Caco-2 (cell line): ENCODE measurements around the gene GIMAP2. TPM values are rescaled to one million over a fixed set of nuclear protein-coding genes. Genes with fewer than 3 reads are reported as not detected.

ENCODE experiments used
- BruUV-seq: library from RNA; stranded (reverse); fragments of 400-500 nt; replicated peaks from 2 replicates; lab custom pipeline; 2021; lab: Mats Ljungman, UMichigan
- CTCF ChIA-PET: fragments of 300-600 bp; sonication (Branson Sonifier 250); formaldehyde crosslinking; loops from one replicate; lab custom pipeline; 2022; ENCODE audit warnings: antibody characterized with exemption; lab: Charles Lee
- POLR2A ChIA-PET: fragments of 300-600 bp; sonication (Branson Sonifier 250); formaldehyde crosslinking; loops from one replicate; lab custom pipeline; 2022; ENCODE audit warnings: antibody characterized with exemption; lab: Charles Lee
- DNase-seq, 2 experiments: peaks; one replicate each; pipeline versions ENCODE4 v3.0.0 to v3.0.0-alpha.2; 2020 to 2022
- H3K27me3 ChIP-seq: replicated peaks from 2 replicates; pipeline ENCODE4 v1.6.0; 2011; ENCODE audit warnings: low read length; ENCODE audit not compliant: control insufficient read depth, insufficient read depth
- H3K36me3 ChIP-seq: 2 replicates; pipeline ENCODE4 v1.5.1; 2011; ENCODE audit warnings: low read length; ENCODE audit not compliant: control insufficient read depth, insufficient read depth
- H3K4me1 ChIP-seq: fragments of 250-450 bp; sonication (Bioruptor Pico); 2 replicates; pipeline ENCODE4 v1.5.1; 2020; ENCODE audit warnings: mild to moderate bottlenecking
- H3K4me3 ChIP-seq: 2 replicates; pipeline ENCODE4 v1.5.1; 2011; ENCODE audit warnings: low read depth, mild to moderate bottlenecking, control low read depth, low read length
- H3K9me3 ChIP-seq: fragments of 250-450 bp; sonication (Bioruptor Pico); 2 replicates; pipeline ENCODE4 v1.5.1; 2020; ENCODE audit warnings: mild to moderate bottlenecking, moderate library complexity
- H3K27ac Mint-ChIP-seq: one replicate; pipeline ENCODE4 v1.8.0; 2022; ENCODE audit warnings: mixed read lengths; ENCODE audit not compliant: unreplicated experiment
- H3K27me3 Mint-ChIP-seq: one replicate; pipeline ENCODE4 v1.8.0; 2022; ENCODE audit warnings: mixed read lengths; ENCODE audit not compliant: insufficient read depth, unreplicated experiment
- H3K36me3 Mint-ChIP-seq: one replicate; pipeline ENCODE4 v1.8.0; 2022; ENCODE audit warnings: mild to moderate bottlenecking, mixed read lengths; ENCODE audit not compliant: insufficient read depth, unreplicated experiment
- H3K4me1 Mint-ChIP-seq: one replicate; pipeline ENCODE4 v1.8.0; 2022; ENCODE audit warnings: low read depth, mixed read lengths; ENCODE audit not compliant: unreplicated experiment
- H3K4me3 Mint-ChIP-seq: one replicate; pipeline ENCODE4 v1.8.0; 2022; ENCODE audit warnings: mild to moderate bottlenecking, moderate library complexity, mixed read lengths; ENCODE audit not compliant: unreplicated experiment
- H3K9me3 Mint-ChIP-seq: one replicate; pipeline ENCODE4 v1.8.0; 2022; ENCODE audit warnings: mixed read lengths; ENCODE audit not compliant: unreplicated experiment
- CTCF ChIP-seq, 2 experiments: fragments of 200-600 bp in 1 of 2; IDR thresholded peaks; 1 replicate in 1 of 2; 2 replicates in 1 of 2; pipeline versions ENCODE4 v1.5.1 to v1.8.0; 2011 to 2022; ENCODE audit warnings: antibody characterized with exemption in 1 of 2, control low read depth in 1 of 2, inconsistent platforms in 1 of 2, low read depth in 1 of 2, low read length in 1 of 2, mild to moderate bottlenecking in 1 of 2, moderate library complexity in 1 of 2; ENCODE audit not compliant: insufficient read depth in 1 of 2, severe bottlenecking in 1 of 2, unreplicated experiment in 1 of 2
- intact Hi-C: fragments of 100-400 bp; cut with micrococcal nuclease; formaldehyde crosslinking; loops from one replicate; pipeline ENCODE4 v1.10.0; 2022; ENCODE audit not compliant: unreplicated experiment
- total RNA-seq: library from RNA; stranded (reverse); gene quantifications from 2 replicates; pipeline ENCODE4 v1.2.3, GENCODE V29; 2022

Gene GIMAP2
- total RNA-seq, 1 experiment from 2014 or later = not detected

- Mint-ChIP-seq H3K4me1 (no peaks in the 10 kb centered on the region), H3K4me3 (no peak overlapping the region), H3K27ac (no peak overlapping the region), H3K27me3 (peaks cover 3% of the 10 kb centered on the region), H3K9me3 (peaks cover 13% of the 10 kb centered on the region), H3K36me3 (no peaks in the 10 kb centered on the region)
- intact Hi-C loops = no loop called here
- no peak for DNase-seq
- POLR2A ChIA-PET = no interaction called here
- TF ChIP-seq CTCF (IDR thresholded peaks at IDR 0.05; ENCODE audit: insufficient read depth in 1 of 2, low read depth in 1 of 2, low read length in 1 of 2, severe bottlenecking in 1 of 2, unreplicated experiment in 1 of 2) = no peak
- H3K27me3 ChIP-seq = no peaks in the 10 kb centered on the region
- no peaks in the 10 kb centered on the region for H3K36me3 ChIP-seq
- H3K4me1 ChIP-seq = no peaks in the 10 kb centered on the region
- BruUV-seq = no TSS peak
- no peaks in the 10 kb centered on the region for H3K9me3 ChIP-seq
- H3K4me3 ChIP-seq = no peak overlapping the region
- CTCF ChIA-PET = no interaction called here
These were observed 30.8 kb upstream of the GIMAP2 start for GRCh38 chr7:150654692-150655091.

DNA sequence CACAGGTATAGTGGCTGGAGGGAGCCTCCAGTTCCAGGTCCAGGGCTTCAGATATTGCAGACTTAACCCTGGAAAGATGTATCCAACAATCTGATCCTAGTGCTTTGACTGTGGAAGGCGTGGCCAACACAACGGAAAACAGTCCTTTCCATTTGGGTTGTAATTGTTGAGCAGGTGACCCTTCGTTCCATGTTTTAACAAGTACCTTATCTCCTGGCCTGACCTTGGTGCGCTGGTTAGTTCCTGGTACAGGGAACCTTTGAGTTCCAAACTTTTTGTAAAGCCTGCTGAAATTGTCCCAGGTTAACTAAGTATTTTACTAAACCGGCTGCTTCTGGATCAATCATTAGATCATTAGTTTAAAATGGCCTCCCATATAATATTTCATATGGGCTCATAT is 29.5 kb upstream of the GIMAP2 start:
- H3K4me1 ChIP-seq = no peaks in the 10 kb centered on the region
- no TSS peak for BruUV-seq
- H3K27me3 Mint-ChIP-seq = peaks cover 6% of the 10 kb centered on the region

GRCh38 chr7:150657526-150657925 is 28.0 kb upstream of the GIMAP2 start:
- H3K4me1 ChIP-seq = no peaks in the 10 kb centered on the region
- H3K36me3 ChIP-seq = no peaks in the 10 kb centered on the region
- H3K4me3 ChIP-seq = no peak overlapping the region
- H3K9me3 ChIP-seq = no peaks in the 10 kb centered on the region
- ChIA-PET CTCF (no interaction called here), POLR2A (interaction anchor here (0.5 kb wide), 1 partner anchor 14 kb away, joined by 4 read pairs; no protein-coding TSS in a partner anchor)
- peaks cover 6% of the 10 kb centered on the region for H3K27me3 Mint-ChIP-seq
- intact Hi-C loops = no loop called here
- peaks cover 13% of the 10 kb centered on the region for H3K9me3 Mint-ChIP-seq
- no peak overlapping the region for H3K27ac Mint-ChIP-seq
- no peaks in the 10 kb centered on the region for H3K36me3 Mint-ChIP-seq
- H3K27me3 ChIP-seq = no peaks in the 10 kb centered on the region
- H3K4me1 Mint-ChIP-seq = no peaks in the 10 kb centered on the region
- DNase-seq = no peak
- no peak overlapping the region for H3K4me3 Mint-ChIP-seq
- TF ChIP-seq CTCF (IDR thresholded peaks at IDR 0.05; ENCODE audit: insufficient read depth in 1 of 2, low read depth in 1 of 2, low read length in 1 of 2, severe bottlenecking in 1 of 2, unreplicated experiment in 1 of 2) = no peak
- no TSS peak for BruUV-seq

More for the DNA sequence above, 29.5 kb upstream of the GIMAP2 start:
- no peak for TF ChIP-seq CTCF (IDR thresholded peaks at IDR 0.05; ENCODE audit: insufficient read depth in 1 of 2, low read depth in 1 of 2, low read length in 1 of 2, severe bottlenecking in 1 of 2, unreplicated experiment in 1 of 2)
- ChIA-PET CTCF (no interaction called here), POLR2A (no interaction called here)
- intact Hi-C loops = no loop called here
- H3K9me3 ChIP-seq = no peaks in the 10 kb centered on the region
- Mint-ChIP-seq H3K4me1 (no peaks in the 10 kb centered on the region), H3K9me3 (peaks cover 13% of the 10 kb centered on the region), H3K27ac (no peak overlapping the region), H3K36me3 (no peaks in the 10 kb centered on the region), H3K4me3 (no peak overlapping the region)
- H3K4me3 ChIP-seq = no peak overlapping the region
- no peak for DNase-seq
- no peaks in the 10 kb centered on the region for H3K27me3 ChIP-seq
- no peaks in the 10 kb centered on the region for H3K36me3 ChIP-seq
